Hepatocyte (in vitro differentiated cells): Measurements from ENCODE around the gene GRK5. TPM values are rescaled to one million over a fixed set of nuclear protein-coding genes. Genes with fewer than 3 reads are reported as not detected.

Source experiments
- DNase-seq: peaks from one replicate; pipeline ENCODE4 v3.0.0-alpha.2; 2016; ENCODE audit warnings: low spot score
- H2AFZ ChIP-seq: fragments of 200-600 bp; sonication (generic); 2 replicates; pipeline ENCODE4 v1.6.0; 2016; ENCODE audit warnings: antibody characterized with exemption, mild to moderate bottlenecking
- H3K27ac ChIP-seq: fragments of 200-600 bp; sonication (generic); 2 replicates; pipeline ENCODE4 v1.5.1; 2016; ENCODE audit warnings: mild to moderate bottlenecking
- H3K27me3 ChIP-seq: fragments of 200-600 bp; sonication (generic); 2 replicates; pipeline ENCODE4 v1.6.1; 2016
- H3K36me3 ChIP-seq: fragments of 200-600 bp; sonication (generic); replicated peaks from 2 replicates; pipeline ENCODE4 v1.5.1; 2016; ENCODE audit warnings: low read depth; ENCODE audit not compliant: insufficient read depth
- H3K4me1 ChIP-seq: fragments of 200-600 bp; sonication (generic); 2 replicates; pipeline ENCODE4 v1.5.1; 2016; ENCODE audit warnings: mild to moderate bottlenecking, moderate library complexity; ENCODE audit not compliant: insufficient read depth
- H3K4me2 ChIP-seq: fragments of 200-600 bp; sonication (generic); 2 replicates; pipeline ENCODE4 v1.6.0; 2016
- H3K4me3 ChIP-seq: fragments of 200-600 bp; sonication (generic); 2 replicates; pipeline ENCODE4 v1.5.1; 2016; ENCODE audit warnings: mild to moderate bottlenecking
- H3K79me2 ChIP-seq: fragments of 200-600 bp; sonication (generic); 2 replicates; pipeline ENCODE4 v1.6.0; 2017; ENCODE audit warnings: mild to moderate bottlenecking
- H3K9me2 ChIP-seq: fragments of 200-600 bp; sonication (generic); replicated peaks from 2 replicates; pipeline ENCODE4 v1.6.0; 2017; ENCODE audit warnings: mild to moderate bottlenecking; ENCODE audit not compliant: insufficient read depth
- H3K9me3 ChIP-seq: fragments of 200-600 bp; sonication (generic); 2 replicates; pipeline ENCODE4 v1.5.1; 2016; ENCODE audit warnings: low read depth, mild to moderate bottlenecking
- H4K20me1 ChIP-seq: fragments of 200-600 bp; sonication (generic); 2 replicates; pipeline ENCODE4 v1.6.0; 2016; ENCODE audit warnings: mild to moderate bottlenecking; ENCODE audit not compliant: insufficient read depth, poor library complexity, severe bottlenecking
- EZH2 ChIP-seq: fragments of 200-600 bp; sonication (generic); IDR thresholded peaks from 2 replicates; pipeline ENCODE4 v1.6.1; 2016; ENCODE audit warnings: antibody characterized with exemption, mild to moderate bottlenecking, borderline replicate concordance
- EZH2phosphoT487 ChIP-seq: fragments of 200-600 bp; sonication (generic); IDR thresholded peaks from one replicate; pipeline ENCODE4 v1.6.1; 2018; ENCODE audit warnings: antibody characterized with exemption, mild to moderate bottlenecking, low read depth, moderate library complexity; ENCODE audit not compliant: unreplicated experiment, severe bottlenecking
- WGBS: methylation state at CpG from one replicate; pipeline ENCODE4 v1.1.6; 2016; ENCODE audit warnings: low lambda C conversion rate; ENCODE audit errors: missing lambda C conversion rate; 5-methylcytosine and 5-hydroxymethylcytosine counted together
- polyA plus RNA-seq: library from polyadenylated mRNA; unstranded; fragments of >200 nt; fragmentation: Nextera tagmentation; extraction: Ambion mirVana; gene quantifications from 2 replicates; pipeline ENCODE4 v1.2.1, GENCODE V29; 2016
- total RNA-seq: library from RNA; depleted of rRNA; stranded (reverse); fragments of >200 nt; gene quantifications from 2 replicates; pipeline ENCODE4 v1.2.3, GENCODE V29; 2014
- TF ChIP-seq, protein P1 (sequence below): fragments of 200-600 bp; sonication (generic); IDR thresholded peaks from 2 replicates; pipeline ENCODE4 v1.5.1; 2016; ENCODE audit warnings: antibody characterized with exemption, mild to moderate bottlenecking; ENCODE audit not compliant: poor library complexity

Gene GRK5
- total and polyA plus RNA-seq, 2 experiments from 2014 or later = 7.6 to 19.9 TPM

DNA sequence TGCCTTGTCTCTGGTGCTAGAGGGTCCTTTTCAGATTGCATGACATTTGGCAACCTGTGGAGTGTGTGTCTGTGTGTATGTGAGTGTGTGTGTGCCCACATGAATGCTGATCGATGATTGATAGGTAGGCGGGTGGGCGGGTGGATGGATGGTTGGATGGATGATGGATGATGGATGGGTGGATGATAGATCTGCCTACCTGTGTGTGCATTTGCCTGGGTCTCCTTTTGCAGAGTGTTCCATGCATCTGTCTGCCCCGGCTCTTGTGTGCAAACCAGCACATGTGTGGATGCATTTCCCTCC is 235.3 kb downstream of the GRK5 start:
- Histone ChIP-seq H3K4me2 (no peak overlapping the region), H3K9me3 (no peaks in the 10 kb centered on the region), H3K4me3 (no peak overlapping the region), H2AFZ (no peak overlapping the region), H3K27me3 (no peaks in the 10 kb centered on the region), H4K20me1 (no peaks in the 10 kb centered on the region), H3K79me2 (no peaks in the 10 kb centered on the region), H3K27ac (no peak overlapping the region), H3K36me3 (no peaks in the 10 kb centered on the region), H3K4me1 (no peaks in the 10 kb centered on the region), H3K9me2 (no peaks in the 10 kb centered on the region)
- TF ChIP-seq EZH2phosphoT487 = no peak
- TF ChIP-seq, protein P1, sequence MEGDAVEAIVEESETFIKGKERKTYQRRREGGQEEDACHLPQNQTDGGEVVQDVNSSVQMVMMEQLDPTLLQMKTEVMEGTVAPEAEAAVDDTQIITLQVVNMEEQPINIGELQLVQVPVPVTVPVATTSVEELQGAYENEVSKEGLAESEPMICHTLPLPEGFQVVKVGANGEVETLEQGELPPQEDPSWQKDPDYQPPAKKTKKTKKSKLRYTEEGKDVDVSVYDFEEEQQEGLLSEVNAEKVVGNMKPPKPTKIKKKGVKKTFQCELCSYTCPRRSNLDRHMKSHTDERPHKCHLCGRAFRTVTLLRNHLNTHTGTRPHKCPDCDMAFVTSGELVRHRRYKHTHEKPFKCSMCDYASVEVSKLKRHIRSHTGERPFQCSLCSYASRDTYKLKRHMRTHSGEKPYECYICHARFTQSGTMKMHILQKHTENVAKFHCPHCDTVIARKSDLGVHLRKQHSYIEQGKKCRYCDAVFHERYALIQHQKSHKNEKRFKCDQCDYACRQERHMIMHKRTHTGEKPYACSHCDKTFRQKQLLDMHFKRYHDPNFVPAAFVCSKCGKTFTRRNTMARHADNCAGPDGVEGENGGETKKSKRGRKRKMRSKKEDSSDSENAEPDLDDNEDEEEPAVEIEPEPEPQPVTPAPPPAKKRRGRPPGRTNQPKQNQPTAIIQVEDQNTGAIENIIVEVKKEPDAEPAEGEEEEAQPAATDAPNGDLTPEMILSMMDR = no peak
- TF ChIP-seq EZH2 = no peak
- 96% methylated on average over 4 of the region's 4 CpGs for WGBS
- DNase-seq = no peak

DNA sequence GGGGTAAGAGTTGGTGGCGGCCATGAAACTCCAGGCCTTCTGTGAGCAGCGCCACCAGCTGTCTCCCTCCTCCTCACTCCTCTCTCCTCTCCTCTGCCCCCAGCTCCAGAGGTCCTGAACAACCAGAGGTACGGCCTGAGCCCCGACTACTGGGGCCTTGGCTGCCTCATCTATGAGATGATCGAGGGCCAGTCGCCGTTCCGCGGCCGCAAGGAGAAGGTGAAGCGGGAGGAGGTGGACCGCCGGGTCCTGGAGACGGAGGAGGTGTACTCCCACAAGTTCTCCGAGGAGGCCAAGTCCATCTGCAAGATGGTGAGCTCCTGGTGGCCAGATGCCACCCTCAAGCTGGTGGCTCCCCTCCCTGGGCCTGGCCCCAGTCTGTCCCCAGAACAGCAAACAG is 236.1 kb downstream of the GRK5 start:
- Histone ChIP-seq H3K9me3 (no peaks in the 10 kb centered on the region), H2AFZ (no peak overlapping the region), H3K4me3 (no peak overlapping the region), H3K36me3 (no peaks in the 10 kb centered on the region), H3K27me3 (no peaks in the 10 kb centered on the region), H3K79me2 (no peaks in the 10 kb centered on the region), H3K4me2 (no peak overlapping the region), H3K27ac (no peak overlapping the region), H3K9me2 (no peaks in the 10 kb centered on the region), H3K4me1 (no peaks in the 10 kb centered on the region), H4K20me1 (no peaks in the 10 kb centered on the region)
- no peak for DNase-seq
- TF ChIP-seq, protein P1 = no peak
- TF ChIP-seq EZH2phosphoT487 = no peak
- TF ChIP-seq EZH2 = no peak
- 95% methylated on average over 15 of the region's 15 CpGs for WGBS

DNA sequence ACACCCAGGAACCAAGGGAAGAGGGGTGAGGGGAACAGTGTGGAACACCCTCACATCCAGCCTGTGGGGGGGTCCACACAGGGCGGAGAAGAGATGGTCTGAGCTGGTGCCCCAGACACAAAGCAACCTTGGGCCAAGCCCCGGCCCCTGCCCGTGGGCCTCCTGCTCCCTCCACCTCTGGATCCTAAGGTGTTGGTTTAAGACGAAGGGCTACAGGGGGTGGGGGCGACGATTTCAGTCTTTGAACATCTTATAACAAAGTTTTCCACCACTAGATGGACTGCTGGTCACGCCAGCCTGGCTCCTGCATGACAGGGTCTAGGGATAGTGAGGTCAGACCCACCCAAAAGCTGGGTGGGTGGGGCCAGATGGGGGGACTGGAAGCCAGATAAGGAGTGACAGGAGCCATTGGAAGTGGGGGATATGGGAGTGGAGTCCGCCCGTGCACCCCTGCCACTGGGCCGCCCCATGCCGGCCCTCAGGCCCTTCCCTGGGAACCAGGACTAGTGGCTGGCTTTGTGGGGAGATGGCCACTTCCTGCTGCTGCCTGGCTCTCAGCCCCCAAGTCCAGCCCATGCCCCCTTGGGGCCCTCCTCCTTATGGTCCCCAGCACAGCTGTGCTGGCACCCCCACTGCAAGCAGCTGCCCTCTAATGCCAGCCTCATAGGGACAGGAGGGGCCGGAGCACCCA is 236.7 kb downstream of the GRK5 start:
- Histone ChIP-seq H3K36me3 (no peaks in the 10 kb centered on the region), H3K9me2 (no peaks in the 10 kb centered on the region), H3K9me3 (no peaks in the 10 kb centered on the region), H3K4me2 (no peak overlapping the region), H3K27ac (no peak overlapping the region), H3K27me3 (no peaks in the 10 kb centered on the region), H3K4me3 (no peak overlapping the region), H4K20me1 (no peaks in the 10 kb centered on the region), H3K4me1 (no peaks in the 10 kb centered on the region), H2AFZ (no peak overlapping the region), H3K79me2 (no peaks in the 10 kb centered on the region)
- TF ChIP-seq EZH2phosphoT487 (no peak), EZH2 (no peak)
- TF ChIP-seq, protein P1 = no peak
- no peak for DNase-seq
- 88% methylated on average over 8 of the region's 12 CpGs for WGBS

DNA sequence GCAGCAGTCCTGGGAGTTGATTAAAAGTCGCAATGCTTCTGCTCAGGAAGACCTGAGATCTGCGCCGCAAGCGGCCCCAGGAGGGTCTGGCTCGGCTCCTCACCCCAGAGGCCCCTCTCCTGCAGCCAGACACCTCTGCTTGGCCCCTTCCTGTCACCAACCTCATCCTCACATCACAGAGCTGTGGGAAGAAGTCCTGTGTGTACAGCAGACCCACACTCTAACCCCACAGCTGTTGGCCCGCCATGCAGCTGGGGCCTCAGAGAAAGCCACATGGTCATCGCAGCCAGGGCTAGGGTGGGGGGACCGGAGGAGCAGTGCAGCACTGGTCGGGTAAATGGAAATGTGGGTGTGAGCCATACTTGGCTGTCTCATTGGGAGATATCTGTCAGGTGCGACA is 237.5 kb downstream of the GRK5 start:
- DNase-seq = no peak
- Histone ChIP-seq H2AFZ (no peak overlapping the region), H3K4me1 (no peaks in the 10 kb centered on the region), H3K27ac (no peak overlapping the region), H4K20me1 (no peaks in the 10 kb centered on the region), H3K4me2 (no peak overlapping the region), H3K4me3 (no peak overlapping the region), H3K36me3 (no peaks in the 10 kb centered on the region), H3K79me2 (no peaks in the 10 kb centered on the region), H3K27me3 (no peaks in the 10 kb centered on the region), H3K9me2 (no peaks in the 10 kb centered on the region), H3K9me3 (no peaks in the 10 kb centered on the region)
- TF ChIP-seq, protein P1 = no peak
- TF ChIP-seq EZH2 = no peak
- no peak for TF ChIP-seq EZH2phosphoT487
- 82% methylated on average over 10 of the region's 10 CpGs for WGBS
